CD14-positive monocyte (primary cell): ENCODE data around the gene BBS9. TPM values are rescaled to one million over a fixed set of nuclear protein-coding genes. Genes with fewer than 3 reads are reported as not detected.

ENCODE experiments used
- DNase-seq, 3 donors: peaks; one replicate each; pipeline ENCODE4 v3.0.0-alpha.2; 2011 to 2022
- H2AFZ ChIP-seq: 2 replicates; pipeline ENCODE4 v1.6.0; 2012; ENCODE audit warnings: mild to moderate bottlenecking, low read depth, low read length, inconsistent platforms; ENCODE audit not compliant: insufficient read depth, poor library complexity, severe bottlenecking
- H3K27ac ChIP-seq, 2 donors: 1 replicate in 1 of 2; 2 replicates in 1 of 2; pipeline ENCODE4 v1.5.1; 2012 to 2013; ENCODE audit warnings: low read length in 2 of 2, control low read depth in 1 of 2, inconsistent platforms in 1 of 2, low read depth in 1 of 2, mild to moderate bottlenecking in 1 of 2
- H3K27me3 ChIP-seq, 2 donors: one replicate each; pipeline versions ENCODE4 v1.6.0 to v1.6.1; 2011 to 2013; ENCODE audit warnings: low read length in 2 of 2; ENCODE audit not compliant: control insufficient read depth in 2 of 2, insufficient read depth in 2 of 2
- H3K36me3 ChIP-seq, 2 donors: replicated peaks in 1 of 2; 1 replicate in 1 of 2; 2 replicates in 1 of 2; pipeline versions ENCODE4 v1.5.1 to v1.6.1; 2012 to 2013; ENCODE audit warnings: low read length in 2 of 2, control low read depth in 1 of 2, inconsistent platforms in 1 of 2, mild to moderate bottlenecking in 1 of 2; ENCODE audit not compliant: insufficient read depth in 2 of 2, control insufficient read depth in 1 of 2
- H3K4me1 ChIP-seq, 2 donors: 1 replicate in 1 of 2; 2 replicates in 1 of 2; pipeline versions ENCODE4 v1.5.1 to v1.6.1; 2012 to 2013; ENCODE audit warnings: low read length in 2 of 2, control low read depth in 1 of 2, inconsistent platforms in 1 of 2, mild to moderate bottlenecking in 1 of 2, moderate library complexity in 1 of 2; ENCODE audit not compliant: insufficient read depth in 2 of 2, control insufficient read depth in 1 of 2
- H3K4me2 ChIP-seq: replicated peaks from 2 replicates; pipeline ENCODE3; 2012; ENCODE audit warnings: low read length, moderate library complexity, mild to moderate bottlenecking; ENCODE audit not compliant: poor library complexity, severe bottlenecking; ENCODE audit errors: extremely low read depth
- H3K4me3 ChIP-seq, 3 experiments: fragments of 200-600 bp in 1 of 3; sonication (generic) in 1 of 3; replicated peaks in 1 of 3; 1 replicate in 2 of 3; 2 replicates in 1 of 3; pipeline ENCODE4 v1.5.1; 2011 to 2013; ENCODE audit warnings: low read length in 3 of 3, mild to moderate bottlenecking in 3 of 3, control low read depth in 2 of 3, low read depth in 2 of 3, inconsistent platforms in 1 of 3, moderate library complexity in 1 of 3
- H3K79me2 ChIP-seq: 2 replicates; pipeline ENCODE4 v1.6.0; 2012; ENCODE audit warnings: mild to moderate bottlenecking, control low read depth, inconsistent platforms, low read length, moderate library complexity; ENCODE audit not compliant: insufficient read depth
- H3K9ac ChIP-seq: 2 replicates; pipeline ENCODE4 v1.6.0; 2017; ENCODE audit warnings: low read length, mild to moderate bottlenecking; ENCODE audit not compliant: insufficient read depth, poor library complexity, severe bottlenecking
- H3K9me3 ChIP-seq, 2 donors: replicated peaks in 1 of 2; 1 replicate in 1 of 2; 2 replicates in 1 of 2; pipeline versions ENCODE4 v1.5.1 to v1.6.1; 2012 to 2013; ENCODE audit warnings: low read length in 2 of 2, control low read depth in 1 of 2; ENCODE audit not compliant: control insufficient read depth in 1 of 2, insufficient read depth in 1 of 2
- H4K20me1 ChIP-seq: 2 replicates; pipeline ENCODE4 v1.6.0; 2012; ENCODE audit warnings: mild to moderate bottlenecking, low read length, control low read depth, moderate library complexity; ENCODE audit not compliant: insufficient read depth
- H3K27ac Mint-ChIP-seq, 7 donors: one replicate each; pipeline ENCODE4 v1.8.0; 2020; ENCODE audit warnings: mild to moderate bottlenecking in 7 of 7, mixed read lengths in 7 of 7, moderate library complexity in 6 of 7, inconsistent platforms in 2 of 7
- H3K27me3 Mint-ChIP-seq, 3 donors: one replicate each; pipeline ENCODE4 v1.8.0; 2021 to 2022; ENCODE audit warnings: low read depth in 3 of 3, mild to moderate bottlenecking in 3 of 3, mixed read lengths in 3 of 3, moderate library complexity in 3 of 3, inconsistent platforms in 1 of 3
- H3K36me3 Mint-ChIP-seq, 2 donors: one replicate each; pipeline ENCODE4 v1.8.0; 2020; ENCODE audit warnings: mixed read lengths in 2 of 2, inconsistent platforms in 1 of 2, mild to moderate bottlenecking in 1 of 2
- H3K4me1 Mint-ChIP-seq: one replicate; pipeline ENCODE4 v1.8.0; 2020; ENCODE audit warnings: mild to moderate bottlenecking, mixed read lengths
- H3K4me3 Mint-ChIP-seq, 2 donors: one replicate each; pipeline ENCODE4 v1.8.0; 2020; ENCODE audit warnings: mild to moderate bottlenecking in 2 of 2, mixed read lengths in 2 of 2, moderate library complexity in 1 of 2
- H3K9me3 Mint-ChIP-seq, 7 donors: one replicate each; pipeline ENCODE4 v1.8.0; 2020 to 2022; ENCODE audit warnings: mixed read lengths in 7 of 7, mild to moderate bottlenecking in 6 of 7, moderate library complexity in 6 of 7, inconsistent platforms in 2 of 7
- WGBS: methylation state at CpG from one replicate; pipeline ENCODE4 v1.1.5; 2013; ENCODE audit warnings: missing lambda C conversion rate; ENCODE audit not compliant: insufficient coverage; 5-methylcytosine and 5-hydroxymethylcytosine counted together
- intact Hi-C, 2 donors: fragments of 100-400 bp; cut with micrococcal nuclease; formaldehyde crosslinking; loops; one replicate each; pipeline versions ENCODE4 v1.15.0 to v1.15.1; 2023
- polyA plus RNA-seq, 3 donors: library from polyadenylated mRNA; depleted of rRNA in 1 of 3; unstranded in 2 of 3; stranded (reverse) in 1 of 3; fragments of 300-500 nt in 2 of 3; fragments of >200 nt in 1 of 3; fragmentation: Illumina TruSeq in 2 of 3; gene quantifications; 1 replicate in 2 of 3; 2 replicates in 1 of 3; pipeline ENCODE4 v1.2.3, GENCODE V29; 2012 to 2021
- TF ChIP-seq, protein P1 (sequence below): fragments of 200-600 bp; IDR thresholded peaks from one replicate; pipeline ENCODE4 v1.8.0; 2022; ENCODE audit warnings: antibody characterized with exemption, mild to moderate bottlenecking

BBS9 gene
- polyA plus RNA-seq, 3 donors, result 4.9 to 7.5 (median 6.8) TPM

DNA sequence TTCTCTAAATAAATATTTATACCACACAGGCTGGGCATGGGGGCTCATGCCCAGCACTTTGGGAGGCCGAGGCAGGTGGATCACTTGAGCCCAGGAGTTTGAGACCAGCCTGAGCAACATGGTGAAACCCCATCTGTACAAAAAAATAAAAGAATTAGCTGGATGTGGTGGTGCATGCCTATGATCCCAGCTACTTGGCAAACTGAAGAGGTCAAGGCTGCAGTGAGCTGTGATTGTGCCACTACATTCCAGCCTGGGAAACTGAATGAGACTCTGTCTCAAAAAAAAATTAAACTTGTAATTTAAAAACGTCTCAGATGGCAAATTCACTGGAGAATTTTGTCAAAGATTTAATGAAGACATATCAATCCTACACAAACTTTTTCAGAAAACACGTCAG lies 498.4 kb downstream of the BBS9 start:
- H3K4me2 ChIP-seq, result no peak overlapping the region
- TF ChIP-seq, protein P1, sequence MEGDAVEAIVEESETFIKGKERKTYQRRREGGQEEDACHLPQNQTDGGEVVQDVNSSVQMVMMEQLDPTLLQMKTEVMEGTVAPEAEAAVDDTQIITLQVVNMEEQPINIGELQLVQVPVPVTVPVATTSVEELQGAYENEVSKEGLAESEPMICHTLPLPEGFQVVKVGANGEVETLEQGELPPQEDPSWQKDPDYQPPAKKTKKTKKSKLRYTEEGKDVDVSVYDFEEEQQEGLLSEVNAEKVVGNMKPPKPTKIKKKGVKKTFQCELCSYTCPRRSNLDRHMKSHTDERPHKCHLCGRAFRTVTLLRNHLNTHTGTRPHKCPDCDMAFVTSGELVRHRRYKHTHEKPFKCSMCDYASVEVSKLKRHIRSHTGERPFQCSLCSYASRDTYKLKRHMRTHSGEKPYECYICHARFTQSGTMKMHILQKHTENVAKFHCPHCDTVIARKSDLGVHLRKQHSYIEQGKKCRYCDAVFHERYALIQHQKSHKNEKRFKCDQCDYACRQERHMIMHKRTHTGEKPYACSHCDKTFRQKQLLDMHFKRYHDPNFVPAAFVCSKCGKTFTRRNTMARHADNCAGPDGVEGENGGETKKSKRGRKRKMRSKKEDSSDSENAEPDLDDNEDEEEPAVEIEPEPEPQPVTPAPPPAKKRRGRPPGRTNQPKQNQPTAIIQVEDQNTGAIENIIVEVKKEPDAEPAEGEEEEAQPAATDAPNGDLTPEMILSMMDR, result no peak
- H3K4me1 Mint-ChIP-seq, result no peaks in the 10 kb centered on the region
- 100% methylated on average over 1 of the region's 3 CpGs for WGBS
- H3K27me3 ChIP-seq, result no peaks in the 10 kb centered on the region
- H4K20me1 ChIP-seq, result no peaks in the 10 kb centered on the region
- no peak overlapping the region for H3K4me3 ChIP-seq
- H3K36me3 ChIP-seq, result no peaks in the 10 kb centered on the region
- no peak overlapping the region for H3K9ac ChIP-seq
- peaks cover 0 to 24% (median 5%) of the 10 kb centered on the region in 7 donors for H3K9me3 Mint-ChIP-seq
- intact Hi-C loops, result no loop called here
- H3K4me3 Mint-ChIP-seq, result no peak overlapping the region
- no peak overlapping the region for H2AFZ ChIP-seq
- H3K27ac Mint-ChIP-seq, result no peak overlapping the region
- no peaks in the 10 kb centered on the region for H3K4me1 ChIP-seq
- H3K79me2 ChIP-seq, result no peaks in the 10 kb centered on the region
- DNase-seq, result no peak
- no peaks in the 10 kb centered on the region for H3K36me3 Mint-ChIP-seq
- no peaks in the 10 kb centered on the region for H3K27me3 Mint-ChIP-seq
- H3K27ac ChIP-seq, result no peak overlapping the region
- H3K9me3 ChIP-seq, result peaks cover 0 to 3% of the 10 kb centered on the region in 2 donors

DNA sequence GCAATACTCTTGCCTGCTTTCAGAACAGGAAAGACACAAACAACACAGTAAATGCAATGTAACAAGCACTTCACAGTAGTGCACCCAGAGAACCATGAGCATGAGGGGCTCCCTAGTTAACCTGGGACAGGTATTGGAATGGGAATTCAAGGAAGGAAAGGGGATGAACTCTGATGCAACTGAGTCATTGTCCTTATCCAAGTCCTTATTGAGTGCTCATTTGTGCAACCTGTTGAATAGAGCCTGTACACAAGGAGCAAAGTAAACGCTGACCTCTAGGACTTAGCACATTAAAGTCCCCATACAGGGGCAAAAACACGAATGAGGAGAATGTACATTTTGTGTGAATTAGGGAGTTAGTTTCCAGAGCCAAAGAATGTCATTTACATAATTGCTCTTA lies 499.5 kb downstream of the BBS9 start:
- Histone ChIP-seq H2AFZ (no peak overlapping the region), H3K27ac (no peak overlapping the region), H3K9me3 (peaks cover 0 to 5% of the 10 kb centered on the region in 2 donors), H3K4me1 (no peaks in the 10 kb centered on the region), H3K36me3 (no peaks in the 10 kb centered on the region), H3K27me3 (no peaks in the 10 kb centered on the region), H3K79me2 (no peaks in the 10 kb centered on the region), H3K4me2 (no peak overlapping the region), H4K20me1 (no peaks in the 10 kb centered on the region), H3K4me3 (no peak overlapping the region), H3K9ac (no peak overlapping the region)
- no peak overlapping the region for H3K4me3 Mint-ChIP-seq
- no peak overlapping the region for H3K27ac Mint-ChIP-seq
- no CpG with 5 or more reads among the region's 2 CpGs for WGBS
- intact Hi-C loops, result no loop called here
- H3K27me3 Mint-ChIP-seq, result no peaks in the 10 kb centered on the region
- H3K4me1 Mint-ChIP-seq, result no peaks in the 10 kb centered on the region
- no peaks in the 10 kb centered on the region for H3K36me3 Mint-ChIP-seq
- TF ChIP-seq, protein P1, result no peak
- no peak for DNase-seq
- peaks cover 0 to 24% (median 5%) of the 10 kb centered on the region in 7 donors for H3K9me3 Mint-ChIP-seq
